ENCODE data around the gene ZNF454.

The ZNF454 gene

GRCh38 chr5:178940569-178941360 lies at the start of gene ZNF454:
TSS of gene ZNF454 (plus strand) at chr5:178941198. CDS start at chr5:178942792, 1,594 bp downstream.
- peak; percentile 0 for DNase-seq

- DNase-seq, result peak; percentile 2
These were observed 45.1 kb upstream of the ZNF454 start, which contains the start of gene ZFP2 for GRCh38 chr5:178895615-178896571. TSS of gene ZFP2 (plus strand) at chr5:178895913. CDS start at chr5:178931314, 35,401 bp downstream.

DNA sequence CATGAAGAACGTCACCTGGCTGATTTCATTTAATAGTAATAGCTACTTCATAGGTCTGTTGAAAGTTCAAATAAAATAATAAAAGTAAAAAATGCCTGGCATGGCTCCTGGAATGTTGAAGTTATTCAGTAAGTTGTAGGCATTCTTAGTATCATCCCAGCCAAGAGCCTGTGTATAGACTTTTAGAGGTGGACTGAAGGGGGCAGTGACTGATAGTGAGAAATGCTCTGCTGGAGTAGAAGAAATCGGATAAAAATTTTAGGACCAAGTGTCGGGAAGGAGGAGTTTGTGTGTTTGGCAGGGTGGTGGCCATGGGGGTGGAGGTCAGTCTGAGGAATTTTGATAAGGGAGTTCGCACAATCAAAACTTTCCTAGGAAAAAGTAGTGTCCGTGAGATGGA lies 41.7 kb upstream of the ZNF454 start:
- DNase-seq, result no peak

DNA sequence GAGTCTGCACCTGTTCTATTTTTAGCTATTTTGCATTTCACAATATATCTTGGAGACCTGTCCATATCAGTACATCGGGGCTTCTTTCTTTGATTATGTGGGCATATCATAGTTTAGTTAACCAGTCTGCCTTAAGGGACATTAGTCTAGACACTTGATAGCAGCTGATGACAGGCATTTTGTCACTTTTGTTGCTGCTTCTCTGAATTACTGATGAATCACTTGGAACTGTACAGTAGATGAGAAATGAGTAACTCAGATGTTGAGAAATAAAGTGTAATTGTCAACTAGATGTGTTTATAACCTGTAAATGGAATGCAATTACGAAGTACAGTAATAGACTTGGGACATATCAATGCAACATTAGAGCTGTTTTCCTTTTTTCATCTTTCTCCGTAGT lies 38.1 kb upstream of the ZNF454 start:
- no peak for DNase-seq

DNA sequence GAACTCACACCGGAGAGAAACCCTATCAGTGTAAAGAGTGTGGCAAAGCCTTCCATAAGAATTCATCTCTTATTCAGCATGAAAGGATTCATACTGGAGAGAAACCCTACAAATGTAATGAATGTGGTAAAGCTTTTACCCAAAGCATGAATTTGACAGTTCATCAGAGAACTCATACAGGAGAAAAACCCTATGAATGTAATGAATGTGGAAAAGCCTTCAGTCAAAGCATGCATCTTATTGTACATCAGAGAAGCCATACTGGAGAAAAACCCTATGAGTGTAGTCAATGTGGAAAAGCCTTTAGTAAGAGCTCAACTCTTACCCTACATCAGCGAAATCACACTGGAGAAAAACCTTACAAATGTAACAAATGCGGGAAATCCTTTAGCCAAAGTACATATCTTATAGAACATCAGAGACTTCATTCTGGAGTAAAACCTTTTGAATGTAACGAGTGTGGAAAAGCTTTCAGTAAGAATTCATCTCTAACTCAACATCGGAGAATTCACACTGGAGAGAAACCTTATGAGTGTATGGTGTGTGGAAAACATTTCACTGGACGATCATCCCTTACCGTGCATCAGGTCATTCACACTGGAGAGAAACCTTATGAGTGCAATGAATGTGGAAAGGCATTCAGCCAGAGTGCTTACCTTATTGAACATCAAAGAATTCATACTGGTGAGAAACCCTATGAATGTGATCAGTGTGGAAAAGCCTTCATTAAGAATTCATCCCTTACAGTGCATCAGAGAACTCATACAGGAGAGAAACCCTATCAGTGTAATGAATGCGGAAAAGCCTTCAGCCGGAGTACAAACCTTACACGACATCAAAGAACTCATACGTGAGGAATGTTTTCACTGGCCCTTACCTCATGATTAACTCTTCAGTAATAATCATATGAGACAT lies 8.9 kb upstream of the ZNF454 start:
- no peak for DNase-seq

- DNase-seq, result no peak
These were observed 363 bp downstream of the ZNF454 start for GRCh38 chr5:178941361-178941760.

DNA sequence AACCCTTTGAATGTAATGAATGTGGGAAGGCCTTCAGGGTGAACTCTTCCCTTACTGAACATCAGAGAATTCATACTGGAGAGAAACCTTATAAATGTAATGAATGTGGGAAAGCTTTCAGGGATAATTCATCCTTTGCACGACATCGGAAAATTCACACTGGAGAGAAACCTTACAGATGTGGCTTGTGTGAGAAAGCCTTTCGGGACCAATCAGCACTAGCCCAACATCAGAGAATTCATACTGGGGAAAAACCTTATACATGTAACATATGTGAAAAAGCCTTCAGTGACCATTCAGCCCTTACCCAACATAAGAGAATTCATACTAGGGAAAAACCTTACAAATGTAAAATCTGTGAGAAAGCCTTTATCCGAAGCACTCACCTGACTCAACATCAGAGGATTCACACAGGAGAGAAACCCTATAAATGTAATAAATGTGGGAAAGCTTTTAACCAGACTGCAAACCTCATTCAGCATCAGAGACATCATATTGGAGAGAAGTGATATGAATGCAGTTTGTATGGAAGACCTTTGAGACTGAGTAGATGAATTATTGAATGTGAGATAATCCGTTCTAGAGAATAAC lies 24.6 kb downstream of the ZNF454 start:
- DNase-seq, result no peak

DNA sequence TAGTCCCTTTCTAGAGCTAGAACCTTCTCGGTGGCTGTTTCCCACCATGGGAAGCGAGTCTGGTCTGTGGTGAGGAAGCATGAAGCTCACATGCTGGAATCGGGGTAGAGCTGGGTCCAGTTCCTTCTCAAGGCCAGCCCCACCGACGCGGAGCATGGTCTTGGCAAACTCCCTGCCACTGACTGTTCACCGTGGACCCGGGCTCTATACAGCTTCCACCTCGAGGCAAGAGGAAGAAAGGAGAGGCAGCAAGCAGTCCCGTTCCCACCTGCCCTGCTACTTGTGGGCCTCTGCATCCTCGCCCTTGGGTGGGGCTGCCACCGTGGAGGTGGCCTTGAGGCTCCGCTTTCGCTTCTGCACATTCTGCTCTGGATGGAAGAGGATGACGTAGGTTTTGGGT lies 40.4 kb downstream of the ZNF454 start:
- DNase-seq, result no peak

- DNase-seq, result no peak
These were observed 41.9 kb downstream of the ZNF454 start for GRCh38 chr5:178982941-178983340.

DNA sequence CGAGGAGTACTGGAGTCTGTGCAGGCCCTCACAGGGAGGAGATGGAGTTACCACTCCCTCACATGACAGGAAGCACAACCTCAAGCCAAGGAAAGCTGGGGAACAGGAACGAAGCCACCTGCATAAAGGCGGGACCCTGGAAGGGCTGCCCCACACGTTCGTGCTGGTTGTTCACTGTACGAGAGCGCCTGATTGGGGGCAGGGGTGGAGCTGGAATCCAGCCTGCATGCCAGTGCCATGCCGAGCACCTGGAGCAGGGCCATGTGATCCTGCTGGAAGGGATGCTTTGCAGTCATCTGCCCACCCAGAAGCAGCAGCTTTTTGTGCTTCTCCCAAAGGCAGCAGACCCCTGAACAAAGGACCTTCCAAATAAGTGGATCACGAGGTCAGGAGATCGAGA lies 42.7 kb downstream of the ZNF454 start:
- DNase-seq, result no peak

- DNase-seq, result no peak
These were observed 43.4 kb downstream of the ZNF454 start for GRCh38 chr5:178984145-178985072.

DNA sequence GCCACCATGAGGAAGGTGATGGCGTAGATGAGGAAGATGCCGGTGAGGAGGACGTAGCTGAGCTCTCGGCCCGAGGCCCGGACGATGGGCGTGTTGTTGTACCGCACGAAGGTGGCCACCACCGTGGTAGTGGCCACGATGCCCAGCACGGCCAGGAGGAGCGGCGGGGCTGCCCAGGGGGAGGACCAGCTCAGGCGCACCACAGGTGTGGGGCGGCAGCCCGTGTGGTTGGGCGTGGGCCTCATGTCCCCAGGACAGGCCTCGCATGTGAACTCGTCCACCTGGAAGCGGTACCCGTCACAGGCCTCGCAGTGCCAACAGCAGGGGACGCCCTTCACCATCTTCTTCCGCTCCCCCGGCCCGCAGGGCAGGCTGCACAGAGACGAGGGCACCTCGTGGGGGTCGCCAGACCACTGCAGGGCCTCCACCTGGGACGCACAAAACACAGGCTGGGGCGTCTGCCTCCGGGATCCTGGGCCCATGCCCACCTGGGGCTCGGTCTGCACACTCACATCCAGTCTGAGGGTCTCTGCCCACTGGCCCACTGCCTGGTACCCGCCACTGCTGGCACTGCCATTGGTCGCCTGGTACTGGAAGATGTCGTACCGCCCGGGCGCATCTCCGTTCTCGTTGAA lies 45.4 kb downstream of the ZNF454 start:
- no peak for DNase-seq

- no peak for DNase-seq
These were observed 47.6 kb downstream of the ZNF454 start for GRCh38 chr5:178988436-178989220.

GRCh38 chr5:178989311-178989710 lies 48.3 kb downstream of the ZNF454 start:
- no peak for DNase-seq

- DNase-seq, result no peak
These were observed 49.5 kb downstream of the ZNF454 start for GRCh38 chr5:178990491-178990890.

DNA sequence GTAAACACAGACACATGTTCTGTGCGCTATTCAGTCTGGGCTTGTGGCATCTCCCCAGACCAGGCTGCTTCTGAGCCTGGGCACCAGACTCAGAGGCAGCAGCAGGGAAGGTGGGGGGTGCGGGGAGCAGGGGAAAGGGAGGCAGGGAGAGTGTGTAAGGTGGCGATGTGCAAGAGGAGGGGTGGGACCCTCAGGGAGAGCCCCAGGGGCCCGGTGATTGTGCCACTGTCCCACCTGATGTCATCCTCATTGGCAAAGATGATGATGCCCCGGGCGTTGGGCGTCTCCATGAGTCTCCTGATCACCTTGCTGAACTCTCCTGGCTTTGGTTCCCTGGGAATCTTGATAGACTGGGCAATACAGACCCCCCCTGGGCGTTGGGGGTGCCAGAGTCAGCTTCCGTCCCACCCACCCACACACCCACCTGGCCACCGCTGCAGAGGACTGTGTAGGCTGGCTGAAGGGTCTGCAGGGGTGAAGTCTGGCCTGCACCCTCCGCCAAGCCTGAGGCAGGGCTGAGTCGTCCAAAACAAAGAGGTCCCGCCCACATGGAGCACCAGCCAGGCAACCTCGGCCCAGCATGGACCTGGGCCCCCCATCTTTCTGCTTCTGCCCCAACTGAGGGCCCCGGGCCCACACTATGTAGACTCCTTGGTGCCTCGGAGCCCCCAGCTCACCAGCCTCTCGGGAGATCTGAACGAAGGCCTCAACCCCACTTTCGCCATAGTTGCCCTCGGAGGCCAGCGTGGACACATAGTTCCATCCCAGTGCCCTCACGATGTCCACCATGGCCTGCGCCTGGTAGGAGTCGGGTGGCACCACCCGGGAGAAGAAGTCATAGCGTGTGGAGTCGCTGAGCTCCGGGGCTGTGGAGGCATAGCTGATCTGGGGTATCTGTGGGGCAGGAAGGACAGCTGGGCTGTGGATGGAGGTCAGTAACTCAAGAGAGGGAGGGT lies 50.5 kb downstream of the ZNF454 start:
- no peak for DNase-seq

DNA sequence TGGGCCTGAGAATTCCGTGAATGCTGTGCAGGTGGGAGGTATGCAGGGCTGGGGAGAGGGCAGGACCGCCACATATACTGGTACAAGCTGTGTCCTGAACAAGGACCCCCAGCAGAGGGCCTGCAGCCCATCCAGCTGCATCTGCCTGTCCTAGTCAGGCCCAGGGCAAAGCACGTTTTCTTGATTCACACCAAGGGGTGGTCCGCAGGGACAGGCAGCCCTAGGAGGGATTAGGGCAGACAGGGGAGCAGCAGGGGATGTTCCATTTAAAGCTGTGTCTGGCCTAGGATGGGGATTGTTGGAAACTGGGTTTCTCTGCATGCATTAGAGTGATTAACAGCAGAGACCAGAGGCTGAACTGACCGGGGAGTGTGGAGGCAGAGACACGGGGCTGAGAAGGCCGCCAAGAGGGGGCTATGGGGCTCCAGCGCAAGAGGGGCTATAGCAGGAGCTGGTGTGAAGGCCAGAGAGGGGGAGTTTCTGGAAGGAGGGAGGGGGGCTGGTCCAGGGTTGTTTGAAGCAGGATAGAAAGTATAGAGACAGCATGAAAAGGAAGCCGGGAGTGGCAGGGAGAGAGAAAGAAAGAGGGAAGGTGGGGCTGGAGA lies 51.4 kb downstream of the ZNF454 start:
- DNase-seq, result no peak

GRCh38 chr5:178993236-178993765 lies 52.3 kb downstream of the ZNF454 start:
- DNase-seq, result no peak

All from NCI-H510A treated with DMSO at 0.1 percent for 48 hours (cell line).